GM18951 (cell line): ENCODE results near the gene SURF4.
"Not testable (repeated sequence)": the region's sequence is repeated elsewhere in the genome, so short reads cannot be mapped to it uniquely, and the experiment has no call there.

Experiments
- POLR2A ChIP-seq: IDR thresholded peaks from 4 replicates; pipeline ENCODE4 v1.6.1; 2011; ENCODE audit warnings: mild to moderate bottlenecking; ENCODE audit not compliant: insufficient read length, insufficient read depth; ENCODE audit errors: extremely low read depth
- in situ Hi-C: fragments of 300-500 bp; cut with MboI; formaldehyde crosslinking; loops from one replicate; pipeline ENCODE4 v1.12.0; 2022; ENCODE audit warnings: low sequenced_read_pairs, mixed read lengths, inconsistent platforms; ENCODE audit not compliant: unreplicated experiment

The SURF4 gene

DNA sequence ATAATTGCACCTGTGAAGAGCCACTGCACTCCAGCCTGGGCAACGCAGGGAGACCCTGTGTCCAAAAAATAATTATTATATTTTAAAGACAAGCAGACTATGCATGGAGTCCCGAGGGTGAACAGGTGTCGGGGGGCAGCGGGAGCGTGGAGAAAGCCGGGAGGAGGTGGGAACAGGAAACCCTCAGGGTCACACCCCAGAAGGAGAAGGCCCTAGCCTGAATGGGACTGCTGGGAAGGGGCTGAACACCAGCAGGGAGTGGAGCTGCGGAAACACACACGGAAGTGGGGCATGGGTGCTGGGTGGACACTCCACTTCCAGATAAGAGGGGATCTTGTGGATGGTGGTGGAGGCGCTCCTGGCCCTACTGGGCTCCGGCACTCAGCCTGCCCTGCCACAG, 52.6 kb downstream of the SURF4 start:
- in situ Hi-C loops: no loop called here
- no peak for TF ChIP-seq POLR2A

DNA sequence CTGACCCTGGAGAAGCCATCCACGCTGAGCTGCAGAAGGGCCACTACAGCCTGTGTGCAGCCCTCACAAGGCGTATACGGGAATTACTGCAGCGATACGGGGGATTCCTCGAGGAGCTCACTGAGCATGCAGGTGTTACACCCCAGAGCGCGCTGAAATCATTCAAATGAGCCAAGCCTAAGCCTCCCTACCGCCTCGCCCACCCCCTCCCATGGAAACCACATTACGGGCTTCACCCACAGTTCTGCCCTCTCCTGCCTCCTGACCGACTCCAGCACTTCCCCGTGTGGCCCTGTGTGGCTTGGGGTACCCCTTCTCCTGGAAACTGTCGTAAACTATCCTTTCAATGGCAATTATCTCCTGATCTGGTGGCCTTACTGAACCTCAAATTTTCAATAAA, 53.2 kb downstream of the SURF4 start:
- in situ Hi-C loops: no loop called here
- TF ChIP-seq POLR2A: no peak

DNA sequence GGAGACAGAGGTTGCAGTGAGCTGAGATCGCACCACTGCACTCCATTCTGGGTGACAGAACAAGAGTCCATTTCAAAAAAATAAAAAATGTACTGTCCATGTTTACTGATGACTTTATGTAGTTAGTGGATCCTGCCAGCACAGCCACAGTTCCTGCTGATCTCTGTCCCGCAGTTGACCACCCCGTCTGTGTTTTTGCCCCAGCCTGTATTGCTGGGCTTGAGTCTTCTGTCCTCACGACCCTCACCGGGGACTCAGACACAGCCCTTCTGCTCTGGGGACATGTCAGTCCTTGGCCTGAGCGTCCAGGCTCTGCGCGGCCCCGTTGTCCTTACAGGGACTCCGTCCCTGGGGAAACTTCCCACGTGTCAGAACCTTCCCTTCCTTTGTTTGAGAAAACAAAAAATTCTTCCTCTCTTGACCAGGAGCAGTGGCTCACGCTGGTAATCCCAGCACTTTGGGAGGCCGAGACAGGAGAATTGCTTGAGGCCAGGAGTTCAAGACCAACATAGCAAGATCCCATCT, 54.4 kb downstream of the SURF4 start:
- in situ Hi-C loops: no loop called here

DNA sequence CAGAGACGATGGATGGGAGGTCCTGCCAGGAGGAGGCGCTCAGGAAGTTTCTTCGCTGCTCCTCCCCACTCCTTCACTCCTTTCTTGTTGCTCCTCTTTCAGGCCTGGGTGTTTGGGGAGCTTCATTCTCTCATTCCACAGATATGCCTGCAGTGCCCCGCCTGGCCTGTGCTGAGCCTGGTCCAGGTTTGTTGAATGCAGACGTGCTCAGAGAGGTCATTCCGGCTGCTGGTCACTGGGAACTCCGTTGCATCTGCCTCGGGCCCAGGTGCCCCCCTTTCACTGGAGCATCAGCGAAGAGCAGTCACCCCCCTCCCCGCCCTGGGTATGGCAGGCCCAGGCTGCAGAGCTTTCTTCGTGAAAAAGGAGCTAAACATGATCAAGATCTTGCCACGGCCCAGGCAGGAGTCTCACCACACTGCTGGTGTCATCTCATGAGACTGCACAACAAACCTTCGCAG, 55.4 kb downstream of the SURF4 start:
- in situ Hi-C loops: no loop called here

More for the DNA sequence above, 54.4 kb downstream of the SURF4 start:
- no peak for TF ChIP-seq POLR2A

DNA sequence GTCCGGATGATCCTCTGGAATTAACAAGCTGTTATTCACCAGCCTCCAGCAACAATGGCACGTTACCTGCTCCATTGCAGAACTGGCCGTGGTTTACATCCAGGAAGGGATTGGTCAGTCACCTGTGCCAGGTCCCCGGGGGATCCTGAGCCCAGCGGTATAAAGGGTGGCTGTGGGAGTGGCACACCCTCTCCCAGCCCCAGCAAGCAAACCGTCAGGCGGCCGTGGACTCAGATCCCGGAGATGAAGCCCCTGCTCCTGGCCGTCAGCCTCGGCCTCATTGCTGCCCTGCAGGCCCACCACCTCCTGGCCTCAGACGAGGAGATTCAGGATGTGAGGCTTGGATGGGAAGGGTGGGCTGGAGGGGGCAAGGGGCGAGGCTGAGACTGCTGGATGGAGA, 58.3 kb downstream of the SURF4 start:
- in situ Hi-C loops: not testable (repeated sequence)

More for the DNA sequence above, 55.4 kb downstream of the SURF4 start:
- no peak for TF ChIP-seq POLR2A

DNA sequence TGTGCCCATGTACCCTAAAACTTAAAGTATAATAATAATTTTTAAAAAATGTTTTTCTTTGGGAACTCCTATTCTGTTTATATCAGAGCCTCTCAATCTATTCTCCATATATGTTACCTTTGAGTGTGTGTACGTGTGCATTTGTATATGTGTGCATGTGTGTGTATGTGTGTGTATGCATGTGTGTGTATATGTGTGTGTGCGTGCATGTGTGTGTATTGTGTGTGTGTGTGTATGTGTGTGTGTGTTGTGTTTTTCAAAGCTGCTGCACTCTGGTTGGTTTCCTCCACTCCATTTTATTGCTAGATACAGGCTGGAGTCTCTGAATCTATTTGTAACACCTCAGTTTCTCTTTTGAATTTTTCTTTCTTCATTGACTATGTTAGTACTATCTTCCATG, 59.9 kb downstream of the SURF4 start:
- TF ChIP-seq POLR2A: no peak
- in situ Hi-C loops: no loop called here
